HG02678 (cell line): ENCODE results near the gene NLK.
"Not testable (repeated sequence)": the region's sequence is repeated elsewhere in the genome, so short reads cannot be mapped to it uniquely, and the experiment has no call there.

Source experiments
- ATAC-seq: cut with Tn5 transposase; IDR thresholded peaks from one replicate; pipeline ENCODE4 v1.9.1; 2021; ENCODE audit warnings: mild to moderate bottlenecking, moderate library complexity; ENCODE audit not compliant: unreplicated experiment

NLK gene

GRCh38 chr17:28145348-28145747, 102.9 kb downstream of the NLK start:
- ATAC-seq = no peak

DNA sequence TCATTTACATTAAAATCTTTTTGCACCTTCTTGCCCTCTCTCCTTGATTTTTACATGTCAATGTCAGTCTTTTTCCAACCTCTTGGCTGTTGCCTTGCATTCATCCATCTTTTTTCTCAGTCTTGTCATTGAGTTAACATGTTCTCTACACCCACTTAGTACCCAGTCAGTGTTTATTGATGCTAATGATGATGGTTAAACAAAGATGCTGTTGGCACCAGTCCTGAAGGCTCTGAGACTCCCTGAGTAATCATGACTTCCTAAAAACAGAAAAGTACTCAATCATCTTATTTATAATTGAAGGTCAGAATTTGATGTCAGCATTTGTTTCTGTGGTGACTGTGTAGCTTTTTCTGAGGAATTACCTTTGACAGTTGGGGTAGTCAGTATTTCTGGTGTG, 104.5 kb downstream of the NLK start:
- ATAC-seq = no peak

DNA sequence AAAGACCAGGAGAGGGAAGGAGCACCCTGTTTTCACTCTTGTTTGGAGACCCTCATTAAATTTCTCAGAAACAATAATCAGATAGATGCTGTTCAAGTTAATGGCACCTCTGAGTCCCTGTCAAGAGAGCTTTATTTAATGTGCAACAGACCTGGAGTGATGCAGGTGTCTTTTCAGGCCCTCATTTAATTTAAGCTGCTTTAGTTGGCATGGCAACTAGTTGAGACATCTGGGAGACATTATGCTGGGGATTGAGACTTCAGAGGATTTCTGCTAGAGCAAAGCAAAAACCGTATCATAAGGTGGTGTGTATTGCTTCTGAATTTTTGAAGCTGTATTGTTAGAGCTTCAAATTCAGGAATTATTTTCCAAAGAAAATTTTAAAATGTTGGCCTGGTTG, 108.5 kb downstream of the NLK start:
- no peak for ATAC-seq

- ATAC-seq = no peak
Measured at GRCh38 chr17:28154214-28154613, 111.7 kb downstream of the NLK start.

DNA sequence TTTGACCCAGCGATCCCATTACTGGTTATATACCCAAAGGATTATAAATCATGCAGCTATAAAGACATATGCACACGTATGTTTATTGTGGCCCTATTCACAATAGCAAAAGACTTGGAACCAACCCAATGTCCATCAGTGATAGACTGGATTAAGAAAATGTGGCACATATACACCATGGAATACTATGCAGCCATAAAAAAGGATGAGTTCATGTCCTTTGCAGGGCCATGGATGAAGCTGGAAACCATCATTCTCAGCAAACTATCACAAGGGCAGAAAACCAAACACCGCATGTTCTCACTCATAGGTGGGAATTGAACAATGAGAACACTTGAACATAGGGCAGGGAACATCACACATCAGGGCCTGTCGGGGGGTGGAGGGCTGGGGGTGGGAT, 112.9 kb downstream of the NLK start:
- ATAC-seq = not testable (repeated sequence)

GRCh38 chr17:28159004-28159403, 116.5 kb downstream of the NLK start:
- no peak for ATAC-seq

GRCh38 chr17:28159924-28160323, 117.4 kb downstream of the NLK start:
- ATAC-seq = no peak

DNA sequence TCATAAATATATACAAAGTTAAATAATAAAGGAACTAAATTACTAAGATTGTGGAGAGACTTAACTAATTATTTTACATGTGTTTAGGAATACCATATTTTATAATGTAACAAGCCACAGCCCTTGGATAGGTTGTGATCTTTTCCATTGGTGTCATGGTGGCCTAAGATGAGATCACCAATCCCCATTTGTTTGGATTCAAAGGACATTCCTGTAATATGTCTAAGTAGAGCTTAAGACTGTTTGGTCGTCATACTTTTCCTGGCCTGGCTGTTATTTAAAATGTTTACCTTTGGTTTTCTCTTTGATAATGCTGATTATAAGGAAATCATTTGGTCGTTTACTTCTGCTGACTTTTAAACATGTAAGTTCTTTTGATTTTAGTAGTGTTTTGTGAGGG, 118.1 kb downstream of the NLK start:
- ATAC-seq = no peak

- ATAC-seq = no peak
Measured at GRCh38 chr17:28161311-28161710, 118.8 kb downstream of the NLK start.

DNA sequence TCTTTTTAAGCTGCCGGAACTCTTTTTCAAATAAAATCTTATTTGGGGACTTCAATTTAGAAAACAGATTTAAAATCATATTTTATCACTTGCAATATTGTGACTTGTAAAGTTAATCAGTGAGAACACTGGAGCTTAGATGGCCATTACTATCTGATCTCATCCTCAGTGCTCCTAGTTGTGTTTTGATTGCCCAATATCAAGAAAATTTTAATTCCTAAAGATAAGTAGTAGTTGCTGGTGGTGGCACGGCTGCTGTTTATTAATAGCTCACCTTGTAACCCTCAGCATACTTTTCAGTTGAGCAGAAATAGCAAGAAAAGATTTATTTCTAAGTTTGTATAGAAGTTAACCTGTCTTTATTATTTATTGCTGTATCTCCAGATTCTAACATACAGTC, 124.0 kb downstream of the NLK start:
- ATAC-seq = no peak

DNA sequence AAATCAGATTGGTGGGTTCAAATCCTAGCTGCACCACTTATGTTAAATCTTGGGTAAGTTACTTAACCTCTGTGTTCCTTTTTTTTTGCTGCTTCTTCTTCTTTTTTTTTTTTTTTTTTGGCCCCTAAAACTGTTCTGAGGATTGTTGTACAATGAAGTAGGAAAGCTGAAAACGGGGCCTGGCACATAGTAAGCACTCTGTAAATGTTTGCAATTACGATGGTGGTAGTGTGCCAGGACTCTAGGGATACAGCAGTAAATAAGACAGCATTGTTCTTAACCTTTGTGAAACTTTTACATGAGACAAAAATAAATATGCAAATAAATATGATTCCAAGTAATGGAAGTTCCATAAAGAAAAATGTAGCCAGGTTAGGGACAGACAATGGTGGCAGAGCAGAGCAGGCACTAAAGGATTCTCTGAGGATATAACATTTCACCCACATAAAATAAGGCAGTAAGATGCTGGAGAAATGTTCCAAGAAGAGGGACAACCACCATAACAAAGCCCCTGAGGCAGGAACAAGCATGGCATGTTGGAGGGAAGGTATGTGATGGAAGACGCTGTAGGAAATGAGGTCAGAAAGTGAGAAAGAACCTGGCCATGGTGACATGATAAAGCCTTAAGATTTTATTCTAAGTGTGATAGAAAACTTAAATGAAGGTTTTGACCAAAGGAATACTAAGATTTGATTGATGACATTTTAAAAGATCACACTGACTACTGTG, 127.3 kb downstream of the NLK start:
- ATAC-seq = no peak

DNA sequence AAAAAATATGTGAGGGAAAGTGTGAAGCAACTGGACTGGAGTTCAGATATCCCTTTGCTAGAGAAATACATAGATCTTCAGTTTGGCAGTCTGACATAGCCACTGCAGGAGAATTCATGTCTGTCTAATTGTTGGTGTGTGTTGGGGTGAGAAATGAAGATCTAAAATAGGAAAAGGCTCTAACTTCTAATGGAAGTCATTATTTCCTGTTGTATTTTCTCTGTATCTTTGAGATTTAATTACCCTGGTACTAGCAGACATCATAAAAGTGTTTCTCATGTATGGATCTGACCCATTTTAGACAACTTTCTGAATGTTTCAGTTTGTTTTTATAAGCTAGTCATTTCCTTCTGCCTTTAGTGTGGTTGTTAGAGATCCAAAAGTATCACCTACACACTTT, 128.3 kb downstream of the NLK start:
- ATAC-seq = no peak

DNA sequence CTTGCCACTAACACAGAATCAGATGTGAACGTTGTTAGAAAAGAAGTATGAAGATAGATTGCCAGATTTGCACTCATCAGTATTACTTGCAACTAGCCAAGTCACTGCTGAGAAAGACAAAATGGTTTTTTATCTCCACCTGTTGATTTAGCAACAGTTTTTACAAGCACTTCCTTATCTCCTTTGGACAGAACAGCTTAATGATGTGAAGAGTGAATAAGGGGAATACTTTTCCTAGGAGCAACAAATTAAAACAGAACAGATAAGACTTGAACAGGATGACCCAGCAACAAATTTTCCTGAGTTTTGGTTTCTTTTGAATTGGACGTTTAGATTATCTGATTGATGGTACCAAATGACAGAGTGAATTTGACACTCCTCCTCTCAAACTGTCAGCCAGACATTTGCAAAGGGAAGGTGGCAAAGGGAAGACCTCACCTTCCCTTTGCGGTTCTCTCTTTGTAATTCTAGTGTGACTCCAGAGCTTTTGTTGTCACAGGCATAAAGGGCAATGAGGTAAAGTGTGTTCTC, 130.6 kb downstream of the NLK start:
- ATAC-seq = no peak

DNA sequence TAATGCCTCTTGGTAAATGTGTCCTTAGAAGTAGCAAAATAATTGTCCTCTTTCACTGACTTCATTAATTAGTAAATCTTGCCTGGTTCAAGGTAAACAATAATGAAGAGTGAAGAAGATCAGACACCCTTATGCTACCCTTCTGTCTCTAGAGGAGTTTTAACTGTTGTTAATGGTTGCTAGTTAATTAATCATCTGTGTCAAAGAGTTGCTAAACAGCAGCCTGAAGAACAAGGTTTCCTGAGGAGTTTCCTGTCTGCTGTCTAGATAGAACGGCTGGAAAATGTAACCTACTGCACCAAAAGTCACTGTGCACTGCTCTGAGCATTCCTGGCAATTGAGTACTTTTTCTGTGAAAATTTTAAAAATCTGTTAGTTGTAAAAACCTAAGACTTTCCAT, 131.3 kb downstream of the NLK start:
- ATAC-seq = no peak

DNA sequence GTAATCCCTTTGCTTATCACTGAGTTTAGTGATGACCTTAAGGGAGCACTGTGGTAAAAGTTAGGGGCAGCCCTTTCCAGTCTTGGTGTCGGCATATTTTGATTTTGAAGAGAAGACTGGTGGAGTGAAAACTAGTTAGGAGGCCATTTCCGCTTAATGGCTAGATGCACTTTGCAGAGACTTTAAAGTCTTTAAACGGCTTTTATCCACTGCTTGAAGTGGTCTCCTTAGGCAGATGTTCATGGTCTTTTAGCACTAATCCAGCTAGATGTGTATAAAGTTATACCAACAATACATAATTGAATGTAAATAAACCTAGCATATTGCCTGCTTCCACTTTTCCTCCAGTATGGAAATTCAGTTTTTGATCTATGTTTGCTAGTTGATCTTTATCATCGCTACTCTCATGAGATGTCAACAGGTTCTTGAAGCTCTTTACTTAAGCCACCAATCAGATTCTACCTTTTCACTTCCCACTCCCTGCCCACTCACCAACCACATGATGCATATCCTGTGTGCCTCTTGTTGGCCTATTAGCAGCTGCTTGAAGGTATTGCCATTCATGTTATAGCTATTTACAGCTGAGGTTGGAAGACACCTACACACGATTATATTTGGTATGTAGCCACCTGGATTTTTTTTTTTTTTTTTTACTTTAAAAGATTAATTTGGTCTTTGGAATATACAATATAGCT, 132.0 kb downstream of the NLK start:
- ATAC-seq = no peak

DNA sequence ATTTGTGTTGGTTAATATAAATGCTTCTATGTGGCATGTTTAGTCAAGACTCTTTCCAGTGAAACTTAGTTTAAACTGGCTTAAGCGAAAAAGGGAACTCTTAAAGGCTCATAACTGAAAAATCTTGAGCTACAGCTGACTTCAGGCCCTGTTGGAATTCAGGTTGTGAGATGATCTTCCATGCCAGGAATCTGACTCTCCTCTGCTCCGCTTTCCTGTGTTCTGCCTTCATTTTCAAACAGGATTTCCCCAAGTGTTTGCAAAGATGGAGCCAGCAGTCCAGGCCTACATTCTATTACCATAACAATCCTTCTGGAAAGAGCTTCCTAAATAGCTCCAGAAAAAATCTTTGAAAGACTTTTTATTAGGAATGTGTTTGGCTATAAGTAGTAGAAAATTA, 134.9 kb downstream of the NLK start:
- ATAC-seq = no peak

DNA sequence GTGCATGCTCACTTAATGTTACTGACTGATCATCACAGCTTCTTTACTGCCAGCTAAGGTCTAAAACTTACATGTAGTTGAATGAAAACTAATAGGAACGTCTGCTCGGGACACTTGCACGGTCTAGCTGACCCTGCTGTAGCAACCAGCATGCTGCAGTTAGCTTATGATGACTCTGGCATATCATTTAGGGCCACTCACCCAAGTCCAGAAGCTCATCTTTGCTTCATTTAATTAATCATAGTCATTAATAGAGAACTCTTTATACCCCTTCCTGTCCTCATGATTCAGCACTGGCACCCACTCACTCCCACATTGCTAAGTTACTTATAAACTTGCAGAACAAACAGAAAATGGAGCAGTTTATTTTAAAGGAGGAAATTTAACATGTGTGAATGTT, 136.3 kb downstream of the NLK start:
- no peak for ATAC-seq

- no peak for ATAC-seq
Measured at GRCh38 chr17:28180449-28180848, 138.0 kb downstream of the NLK start.

DNA sequence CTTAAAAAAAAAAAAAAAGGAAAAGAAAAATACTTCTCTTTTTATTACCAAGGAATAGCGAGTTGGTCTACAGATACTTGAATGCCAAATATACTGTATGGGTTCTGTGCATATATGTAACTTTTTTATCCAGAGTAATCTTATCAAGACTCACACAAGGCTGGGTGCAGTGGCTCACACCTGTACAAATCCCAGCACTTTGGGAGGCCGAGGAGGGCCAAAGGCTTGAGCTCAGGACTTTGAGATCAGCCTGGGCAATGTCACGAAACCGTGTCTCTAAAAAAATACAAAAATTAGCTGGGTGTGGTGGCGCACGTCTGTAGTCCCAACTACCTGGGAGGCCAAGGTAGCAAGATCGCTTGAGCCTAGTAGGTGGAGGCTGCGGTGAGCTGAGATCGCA, 139.1 kb downstream of the NLK start:
- ATAC-seq = no peak

DNA sequence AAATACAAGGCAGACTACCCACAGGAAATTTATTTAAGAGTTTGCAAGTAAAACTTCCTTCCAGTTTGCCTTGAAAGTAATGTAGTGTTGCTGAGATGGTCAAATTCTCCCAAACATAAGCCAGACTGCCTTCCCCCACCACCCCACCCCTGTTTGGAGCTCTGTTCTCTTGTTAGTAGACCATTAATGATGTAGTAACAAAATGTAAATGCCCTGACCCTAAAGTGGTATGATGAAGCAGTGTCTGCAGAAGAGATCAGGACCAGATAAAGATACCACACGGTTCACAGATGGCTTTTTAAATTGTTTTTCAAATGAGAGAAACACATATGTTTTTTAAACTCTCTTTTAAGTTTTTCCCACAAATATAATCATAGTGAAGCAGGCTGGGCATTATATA, 140.1 kb downstream of the NLK start:
- no peak for ATAC-seq

- ATAC-seq = no peak
Measured at GRCh38 chr17:28185658-28186057, 143.2 kb downstream of the NLK start.

DNA sequence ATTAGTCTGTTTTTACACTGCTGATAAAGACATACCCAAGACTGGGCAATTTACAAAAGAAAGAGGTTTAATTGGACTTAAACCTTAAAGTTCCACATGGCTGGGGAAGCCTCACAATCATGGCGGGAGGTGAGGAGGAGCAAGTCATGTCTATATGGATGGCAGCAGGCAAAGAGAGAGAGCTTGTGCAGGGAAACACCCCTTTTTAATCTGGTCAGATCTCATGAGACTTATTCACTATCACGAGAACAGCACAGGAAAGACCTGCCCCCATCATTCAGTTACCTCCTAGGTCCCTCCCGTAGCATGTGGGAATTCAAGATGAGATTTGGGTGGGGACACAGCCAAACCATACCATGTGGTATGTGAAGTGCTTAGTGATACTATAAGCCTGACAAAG, 144.0 kb downstream of the NLK start:
- ATAC-seq = not testable (repeated sequence)
